ENCODE data around the gene AIM2.

Gene AIM2

DNA sequence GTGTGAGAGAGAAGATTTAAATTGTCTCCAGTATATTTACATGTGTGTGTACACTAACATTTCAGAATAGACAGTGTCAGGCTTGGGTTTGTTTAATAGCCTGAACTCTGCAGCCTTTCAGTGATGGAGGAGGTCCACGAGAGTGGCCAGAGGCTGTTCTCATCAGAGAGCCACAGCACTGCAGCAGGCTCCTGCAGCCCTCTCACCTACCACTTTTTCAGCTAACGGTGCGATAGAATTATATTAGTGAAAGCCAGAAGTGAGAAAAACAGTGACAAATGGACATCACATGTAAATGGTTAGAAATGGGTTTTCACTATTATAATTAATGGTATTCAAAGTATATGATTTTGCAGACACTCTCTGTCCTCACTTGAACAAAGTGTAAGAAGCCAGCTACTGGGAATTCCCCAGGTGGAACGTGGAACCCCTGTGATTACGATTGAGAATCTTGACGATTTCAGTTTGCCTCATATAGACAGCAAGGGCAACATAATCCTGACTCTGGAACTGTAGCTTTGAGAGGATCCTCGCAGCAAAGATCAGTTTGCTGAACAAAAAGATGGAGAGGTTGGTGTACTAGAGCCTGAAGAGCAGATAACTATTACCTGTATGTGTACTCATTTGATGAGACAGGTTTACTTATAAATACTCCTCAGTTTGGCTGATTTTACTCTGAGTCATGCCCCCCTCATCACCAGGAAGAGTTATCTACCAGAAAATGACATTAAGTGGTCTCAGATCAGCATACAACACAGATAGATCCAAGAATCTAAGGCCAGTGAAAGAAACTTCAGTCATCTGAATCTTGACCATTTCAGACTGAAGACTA, 35.5 kb downstream of the AIM2 start:
- Histone ChIP-seq H3K79me2 (ENCODE audit: insufficient read depth, low read length) (peaks cover 24% of the 10 kb centered on the region; the same call in 1 of the 2 replicates), H3K9me2 (replicated peaks; ENCODE audit: insufficient read depth, low read length) (no peaks in the 10 kb centered on the region), H3K27me3 (ENCODE audit: low read length) (no peaks in the 10 kb centered on the region), H3K36me3 (ENCODE audit: low read length) (peaks cover 69% of the 10 kb centered on the region), H4K20me1 (ENCODE audit: low read depth, low read length) (no peaks in the 10 kb centered on the region), H2AFZ (ENCODE audit: low read depth, low read length, severe bottlenecking) (no peak overlapping the region), H3K4me2 (ENCODE audit: low read depth, low read length, poor library complexity, severe bottlenecking) (no peak overlapping the region), H3K9me3 (ENCODE audit: insufficient read depth, low read length) (no peaks in the 10 kb centered on the region), H3K27ac (ENCODE audit: low read depth, low read length) (no peak overlapping the region), H3F3A (ENCODE audit: insufficient read depth) (no peaks in the 10 kb centered on the region; the same call in 1 of the 2 replicates), H3K4me3 (ENCODE audit: insufficient read depth, low read length, poor library complexity, severe bottlenecking) (no peak overlapping the region), H3K9ac (ENCODE audit: low read length) (no peak overlapping the region)
- TF ChIP-seq, protein P1, sequence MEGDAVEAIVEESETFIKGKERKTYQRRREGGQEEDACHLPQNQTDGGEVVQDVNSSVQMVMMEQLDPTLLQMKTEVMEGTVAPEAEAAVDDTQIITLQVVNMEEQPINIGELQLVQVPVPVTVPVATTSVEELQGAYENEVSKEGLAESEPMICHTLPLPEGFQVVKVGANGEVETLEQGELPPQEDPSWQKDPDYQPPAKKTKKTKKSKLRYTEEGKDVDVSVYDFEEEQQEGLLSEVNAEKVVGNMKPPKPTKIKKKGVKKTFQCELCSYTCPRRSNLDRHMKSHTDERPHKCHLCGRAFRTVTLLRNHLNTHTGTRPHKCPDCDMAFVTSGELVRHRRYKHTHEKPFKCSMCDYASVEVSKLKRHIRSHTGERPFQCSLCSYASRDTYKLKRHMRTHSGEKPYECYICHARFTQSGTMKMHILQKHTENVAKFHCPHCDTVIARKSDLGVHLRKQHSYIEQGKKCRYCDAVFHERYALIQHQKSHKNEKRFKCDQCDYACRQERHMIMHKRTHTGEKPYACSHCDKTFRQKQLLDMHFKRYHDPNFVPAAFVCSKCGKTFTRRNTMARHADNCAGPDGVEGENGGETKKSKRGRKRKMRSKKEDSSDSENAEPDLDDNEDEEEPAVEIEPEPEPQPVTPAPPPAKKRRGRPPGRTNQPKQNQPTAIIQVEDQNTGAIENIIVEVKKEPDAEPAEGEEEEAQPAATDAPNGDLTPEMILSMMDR (IDR thresholded peaks at IDR 0.05; ENCODE audit: insufficient read depth, low read length, poor library complexity, severe bottlenecking) = no peak
- no peak for TF ChIP-seq EZH2phosphoT487 (conservative IDR thresholded peaks at IDR 0.05; ENCODE audit: low read length)

DNA sequence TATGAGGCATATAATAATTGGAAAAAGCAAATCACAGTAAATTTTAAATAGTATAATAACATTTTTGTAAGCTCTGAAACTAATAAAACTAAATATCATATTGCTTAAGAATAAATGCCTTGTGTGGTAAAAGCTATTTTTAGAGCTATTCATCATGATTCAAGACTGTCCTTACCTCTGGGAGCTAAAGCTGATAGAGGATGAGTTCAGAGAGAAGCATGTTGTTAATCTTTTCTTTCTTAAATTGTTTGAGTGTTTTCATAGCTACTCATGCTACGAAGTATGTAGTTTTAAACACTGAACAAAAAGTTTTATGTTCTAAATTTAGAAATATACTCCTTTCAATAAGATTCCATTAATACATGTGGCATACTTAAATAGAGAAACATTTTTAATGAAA, 36.4 kb downstream of the AIM2 start:
- Histone ChIP-seq H3K9me3 (ENCODE audit: insufficient read depth, low read length) (no peaks in the 10 kb centered on the region), H3K9ac (ENCODE audit: low read length) (no peak overlapping the region), H3K27ac (ENCODE audit: low read depth, low read length) (no peak overlapping the region), H3F3A (ENCODE audit: insufficient read depth) (no peaks in the 10 kb centered on the region), H4K20me1 (ENCODE audit: low read depth, low read length) (0 out of 2 replicates have a peak, but pooled peaks cover 4% of the 10 kb centered on the region), H3K4me3 (ENCODE audit: insufficient read depth, low read length, poor library complexity, severe bottlenecking) (no peak overlapping the region), H2AFZ (ENCODE audit: low read depth, low read length, severe bottlenecking) (no peak overlapping the region), H3K9me2 (replicated peaks; ENCODE audit: insufficient read depth, low read length) (no peaks in the 10 kb centered on the region), H3K79me2 (ENCODE audit: insufficient read depth, low read length) (peaks cover 24% of the 10 kb centered on the region; the same call in 1 of the 2 replicates), H3K27me3 (ENCODE audit: low read length) (no peaks in the 10 kb centered on the region), H3K4me2 (ENCODE audit: low read depth, low read length, poor library complexity, severe bottlenecking) (no peak overlapping the region), H3K36me3 (ENCODE audit: low read length) (peaks cover 73% of the 10 kb centered on the region)
- TF ChIP-seq, protein P1 (IDR thresholded peaks at IDR 0.05; ENCODE audit: insufficient read depth, low read length, poor library complexity, severe bottlenecking) = no peak

DNA sequence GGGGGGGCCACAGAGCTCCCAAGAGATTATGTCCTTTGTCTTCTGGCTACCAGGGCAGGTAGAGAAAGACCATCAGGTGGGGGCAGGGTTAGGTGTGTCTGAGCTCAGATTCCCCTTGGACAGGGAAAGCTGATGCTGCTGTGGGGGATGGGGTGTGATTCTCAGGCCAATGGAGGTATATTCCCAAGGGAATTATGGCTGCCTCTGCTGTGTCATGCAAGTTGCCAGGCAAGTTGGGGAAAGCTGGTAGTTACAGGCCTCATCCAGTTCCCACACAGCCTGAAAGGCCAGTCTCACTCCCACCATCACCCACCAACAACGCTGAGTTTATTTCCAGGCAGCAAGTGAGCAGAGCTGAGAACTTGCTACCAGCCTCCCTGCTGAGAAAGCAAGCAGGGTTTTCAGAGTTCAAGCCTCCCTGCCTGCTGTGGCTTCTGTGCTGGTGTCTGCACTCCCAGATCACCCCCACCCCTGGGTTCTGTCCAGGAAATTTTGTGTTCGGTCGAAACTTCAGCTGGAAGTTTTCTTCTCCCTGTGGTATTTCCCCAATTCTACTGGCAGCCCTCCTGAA, 45.6 kb downstream of the AIM2 start:
- H3F3A ChIP-seq (ENCODE audit: insufficient read depth) = no peaks in the 10 kb centered on the region
- no peaks in the 10 kb centered on the region for H3K9me3 ChIP-seq (ENCODE audit: insufficient read depth, low read length)
- H3K4me2 ChIP-seq (ENCODE audit: low read depth, low read length, poor library complexity, severe bottlenecking) = no peak overlapping the region
- TF ChIP-seq, protein P1 (IDR thresholded peaks at IDR 0.05; ENCODE audit: insufficient read depth, low read length, poor library complexity, severe bottlenecking) = no peak
- TF ChIP-seq EZH2phosphoT487 (conservative IDR thresholded peaks at IDR 0.05; ENCODE audit: low read length) = no peak
- no peak overlapping the region for H2AFZ ChIP-seq (ENCODE audit: low read depth, low read length, severe bottlenecking)
- no peaks in the 10 kb centered on the region for H3K9me2 ChIP-seq (replicated peaks; ENCODE audit: insufficient read depth, low read length)
- peaks cover 67% of the 10 kb centered on the region for H3K36me3 ChIP-seq (ENCODE audit: low read length)
- H4K20me1 ChIP-seq (ENCODE audit: low read depth, low read length) = peaks cover 32% of the 10 kb centered on the region
- H3K79me2 ChIP-seq (ENCODE audit: insufficient read depth, low read length) = peaks cover 67% of the 10 kb centered on the region
- H3K9ac ChIP-seq (ENCODE audit: low read length) = no peak overlapping the region
- no peak overlapping the region for H3K4me3 ChIP-seq (ENCODE audit: insufficient read depth, low read length, poor library complexity, severe bottlenecking)
- no peak overlapping the region for H3K27ac ChIP-seq (ENCODE audit: low read depth, low read length)
- no peaks in the 10 kb centered on the region for H3K27me3 ChIP-seq (ENCODE audit: low read length)
